B cell (primary cell): ENCODE measurements around the gene CCDC81. TPM values are rescaled to one million over a fixed set of nuclear protein-coding genes. Genes with fewer than 3 reads are reported as not detected.

ENCODE experiments used
- ATAC-seq: fragments of 200-7000 bp; cut with Tn5 transposase; one replicate; pipeline ENCODE4 v1.10.0; 2021; ENCODE audit warnings: low read depth, mild to moderate bottlenecking, moderate number of reproducible peaks, moderate library complexity
- CTCF ChIA-PET: fragments of 350-600 bp; sonication (Branson Sonifier 250); formaldehyde crosslinking; loops from one replicate; lab custom pipeline; 2021; ENCODE audit warnings: antibody characterized with exemption, inconsistent platforms; lab: Charles Lee
- POLR2A ChIA-PET: fragments of 350-600 bp; sonication (Branson Sonifier 250); formaldehyde crosslinking; loops from one replicate; lab custom pipeline; 2021; ENCODE audit warnings: antibody characterized with exemption; lab: Charles Lee
- DNase-seq: peaks from one replicate; pipeline ENCODE4 v3.0.0; 2013
- H2AFZ ChIP-seq: 2 replicates; pipeline ENCODE4 v1.6.1; 2012; ENCODE audit warnings: mild to moderate bottlenecking, low read depth, low read length; ENCODE audit not compliant: insufficient read depth, poor library complexity, severe bottlenecking
- H3K27ac ChIP-seq, 2 donors: 1 replicate in 1 of 2; 2 replicates in 1 of 2; pipeline ENCODE4 v1.5.1; 2012 to 2013; ENCODE audit warnings: low read length in 2 of 2, mild to moderate bottlenecking in 2 of 2, moderate library complexity in 1 of 2
- H3K27me3 ChIP-seq, 4 experiments: fragments of 200-600 bp in 1 of 4; sonication (generic) in 1 of 4; replicated peaks in 1 of 4; 1 replicate in 2 of 4; 2 replicates in 2 of 4; pipeline versions ENCODE4 v1.6.1 to v1.7.0; 2013 to 2016; ENCODE audit warnings: low read length in 3 of 4, mild to moderate bottlenecking in 2 of 4, mixed read lengths in 1 of 4, moderate library complexity in 1 of 4; ENCODE audit not compliant: insufficient read depth in 4 of 4, control insufficient read depth in 3 of 4; ENCODE audit errors: control extremely low read depth in 1 of 4
- H3K36me3 ChIP-seq, 2 experiments: replicated peaks in 1 of 2; 1 replicate in 1 of 2; 2 replicates in 1 of 2; pipeline versions ENCODE4 v1.6.1 to v1.7.1; 2013; ENCODE audit warnings: low read length in 1 of 2; ENCODE audit not compliant: insufficient read depth in 2 of 2, control insufficient read depth in 1 of 2; ENCODE audit errors: control extremely low read depth in 1 of 2, extremely low read depth in 1 of 2
- H3K4me1 ChIP-seq, 2 donors: fragments of 200-600 bp in 1 of 2; sonication (generic) in 1 of 2; 1 replicate in 1 of 2; 2 replicates in 1 of 2; pipeline versions ENCODE4 v1.5.1 to v1.6.1; 2013 to 2017; ENCODE audit warnings: low read length in 2 of 2; ENCODE audit not compliant: control insufficient read depth in 2 of 2, insufficient read depth in 2 of 2
- H3K4me2 ChIP-seq: replicated peaks from 2 replicates; pipeline ENCODE3; 2012; ENCODE audit warnings: mild to moderate bottlenecking, low read depth, low read length; ENCODE audit not compliant: poor library complexity, severe bottlenecking
- H3K4me3 ChIP-seq, 5 experiments: fragments of 200-600 bp in 1 of 5; sonication (generic) in 1 of 5; 1 replicate in 3 of 5; 2 replicates in 2 of 5; pipeline versions ENCODE4 v1.5.1 to v1.7.0; 2011 to 2016; ENCODE audit warnings: low read length in 4 of 5, mild to moderate bottlenecking in 4 of 5, low read depth in 2 of 5, control low read depth in 1 of 5, moderate library complexity in 1 of 5; ENCODE audit not compliant: insufficient read depth in 1 of 5; ENCODE audit errors: control extremely low read depth in 1 of 5, extremely low read depth in 1 of 5
- H3K79me2 ChIP-seq: fragments of 200-600 bp; sonication (generic); one replicate; pipeline ENCODE4 v1.6.0; 2016; ENCODE audit warnings: low read length; ENCODE audit not compliant: control insufficient read depth, insufficient read depth
- H3K9ac ChIP-seq: fragments of 200-600 bp; sonication (generic); 2 replicates; pipeline ENCODE4 v1.6.1; 2017; ENCODE audit warnings: mild to moderate bottlenecking, low read length, moderate library complexity
- H3K9me3 ChIP-seq, 3 donors: one replicate each; pipeline versions ENCODE4 v1.6.1 to v1.7.1; 2013; ENCODE audit warnings: low read length in 2 of 3; ENCODE audit not compliant: control insufficient read depth in 2 of 3, insufficient read depth in 1 of 3; ENCODE audit errors: control extremely low read depth in 1 of 3
- H4K20me1 ChIP-seq: 2 replicates; pipeline ENCODE4 v1.6.0; 2012; ENCODE audit warnings: mild to moderate bottlenecking, low read length; ENCODE audit not compliant: insufficient read depth, control insufficient read depth, poor library complexity, severe bottlenecking
- H3K27ac Mint-ChIP-seq: one replicate; pipeline ENCODE4 v1.8.0; 2021; ENCODE audit warnings: mixed read lengths
- H3K27me3 Mint-ChIP-seq: one replicate; pipeline ENCODE4 v1.8.0; 2021; ENCODE audit warnings: mixed read lengths
- H3K4me1 Mint-ChIP-seq: one replicate; pipeline ENCODE4 v1.8.0; 2021; ENCODE audit warnings: mixed read lengths
- H3K4me3 Mint-ChIP-seq: one replicate; pipeline ENCODE4 v1.8.0; 2021; ENCODE audit warnings: mixed read lengths
- H3K9me3 Mint-ChIP-seq: one replicate; pipeline ENCODE4 v1.8.0; 2022; ENCODE audit warnings: mixed read lengths; ENCODE audit not compliant: insufficient read depth
- EZH2 ChIP-seq: IDR thresholded peaks from 2 replicates; pipeline ENCODE4 v1.6.1; 2012; ENCODE audit warnings: borderline replicate concordance, low read depth, mild to moderate bottlenecking, moderate library complexity, low read length; ENCODE audit not compliant: insufficient read depth, poor library complexity, severe bottlenecking
- WGBS: methylation state at CpG from one replicate; pipeline ENCODE4 v1.1.5; 2013; ENCODE audit warnings: missing lambda C conversion rate; ENCODE audit not compliant: insufficient coverage; 5-methylcytosine and 5-hydroxymethylcytosine counted together
- intact Hi-C: fragments of 100-400 bp; cut with micrococcal nuclease; formaldehyde crosslinking; loops from one replicate; pipeline ENCODE4 v1.10.0; 2022
- polyA plus RNA-seq: library from polyadenylated mRNA; depleted of rRNA; stranded (reverse); fragments of >200 nt; gene quantifications from 2 replicates; pipeline ENCODE4 v1.2.3, GENCODE V29; 2012
- total RNA-seq, 2 donors: library from RNA; stranded (reverse); fragments of 120-200 nt in 1 of 2; gene quantifications; 1 replicate in 1 of 2; 2 replicates in 1 of 2; pipeline versions ENCODE4 v1.2.3 to v1.2.4, GENCODE V29; 2013 to 2022
- TF ChIP-seq, protein P1 (sequence below): fragments of 200-600 bp; IDR thresholded peaks from one replicate; pipeline ENCODE4 v1.8.0; 2022; ENCODE audit warnings: antibody characterized with exemption, mild to moderate bottlenecking

CCDC81 gene
- total and polyA plus RNA-seq, 2 donors (not counting 1 experiment from before 2014, with no cell fraction given), result 0.18 to 0.84 TPM

DNA sequence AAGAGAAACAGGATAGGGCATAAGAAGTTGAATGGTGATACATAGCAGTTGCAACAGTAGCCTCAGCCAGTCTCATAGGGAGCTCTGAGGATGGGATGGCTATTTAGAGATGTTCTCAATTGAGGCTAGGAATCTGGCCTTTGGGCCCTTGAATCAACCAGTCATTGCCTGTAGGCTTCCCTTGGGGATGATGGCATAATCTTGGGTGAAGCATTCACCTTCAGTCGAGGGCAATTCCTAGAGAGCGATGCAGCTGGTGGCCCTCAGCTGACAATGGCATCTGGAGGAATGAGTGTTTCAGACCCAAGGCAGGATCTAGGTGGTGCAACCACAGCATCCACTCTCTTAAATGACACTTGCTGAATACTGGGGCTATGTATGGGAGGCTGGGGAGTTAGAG, 61.0 kb downstream of the CCDC81 start:
- no peaks in the 10 kb centered on the region for H3K27me3 Mint-ChIP-seq
- H3K4me3 Mint-ChIP-seq, result no peak overlapping the region
- H3K4me1 Mint-ChIP-seq, result no peaks in the 10 kb centered on the region
- intact Hi-C loops, result no loop called here
- peaks cover 0 to 5% (median 0%) of the 10 kb centered on the region in 3 donors for H3K9me3 ChIP-seq
- ATAC-seq (no peak), DNase-seq (no peak)
- no peak overlapping the region for H3K27ac ChIP-seq
- no peaks in the 10 kb centered on the region for H3K9me3 Mint-ChIP-seq
- CTCF ChIA-PET, result no interaction called here
- 90% methylated on average over 2 of the region's 2 CpGs for WGBS
- no peak overlapping the region for H3K4me2 ChIP-seq
- no peaks in the 10 kb centered on the region for H3K4me1 ChIP-seq
- H3K36me3 ChIP-seq, result no peaks in the 10 kb centered on the region
- no peaks in the 10 kb centered on the region for H3K27me3 ChIP-seq
- H3K79me2 ChIP-seq, result no peaks in the 10 kb centered on the region
- H3K9ac ChIP-seq, result no peak overlapping the region
- TF ChIP-seq, protein P1, sequence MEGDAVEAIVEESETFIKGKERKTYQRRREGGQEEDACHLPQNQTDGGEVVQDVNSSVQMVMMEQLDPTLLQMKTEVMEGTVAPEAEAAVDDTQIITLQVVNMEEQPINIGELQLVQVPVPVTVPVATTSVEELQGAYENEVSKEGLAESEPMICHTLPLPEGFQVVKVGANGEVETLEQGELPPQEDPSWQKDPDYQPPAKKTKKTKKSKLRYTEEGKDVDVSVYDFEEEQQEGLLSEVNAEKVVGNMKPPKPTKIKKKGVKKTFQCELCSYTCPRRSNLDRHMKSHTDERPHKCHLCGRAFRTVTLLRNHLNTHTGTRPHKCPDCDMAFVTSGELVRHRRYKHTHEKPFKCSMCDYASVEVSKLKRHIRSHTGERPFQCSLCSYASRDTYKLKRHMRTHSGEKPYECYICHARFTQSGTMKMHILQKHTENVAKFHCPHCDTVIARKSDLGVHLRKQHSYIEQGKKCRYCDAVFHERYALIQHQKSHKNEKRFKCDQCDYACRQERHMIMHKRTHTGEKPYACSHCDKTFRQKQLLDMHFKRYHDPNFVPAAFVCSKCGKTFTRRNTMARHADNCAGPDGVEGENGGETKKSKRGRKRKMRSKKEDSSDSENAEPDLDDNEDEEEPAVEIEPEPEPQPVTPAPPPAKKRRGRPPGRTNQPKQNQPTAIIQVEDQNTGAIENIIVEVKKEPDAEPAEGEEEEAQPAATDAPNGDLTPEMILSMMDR, result no peak
- POLR2A ChIA-PET, result no interaction called here
- no peaks in the 10 kb centered on the region for H4K20me1 ChIP-seq
- no peak overlapping the region for H3K27ac Mint-ChIP-seq
- H2AFZ ChIP-seq, result no peak overlapping the region
- H3K4me3 ChIP-seq, result no peak overlapping the region

- no peaks in the 10 kb centered on the region for H3K4me1 Mint-ChIP-seq
- TF ChIP-seq, protein P1, result no peak
- no peak for TF ChIP-seq EZH2
- Histone ChIP-seq H3K79me2 (no peaks in the 10 kb centered on the region), H3K4me3 (no peak overlapping the region), H3K4me2 (no peak overlapping the region), H3K9ac (no peak overlapping the region), H3K27ac (no peak overlapping the region), H4K20me1 (no peaks in the 10 kb centered on the region), H3K9me3 (peaks cover 0 to 2% (median 0%) of the 10 kb centered on the region in 3 donors), H3K36me3 (no peaks in the 10 kb centered on the region), H3K27me3 (no peaks in the 10 kb centered on the region), H2AFZ (no peak overlapping the region), H3K4me1 (no peaks in the 10 kb centered on the region)
- no peak for DNase-seq
- ChIA-PET CTCF (interaction anchor here (1.2 to 1.3 kb wide), 2 partner anchors 9 to 17 kb away, joined by 3 to 4 read pairs; no protein-coding TSS in a partner anchor), POLR2A (no interaction called here)
- intact Hi-C loops, result no loop called here
- no peak overlapping the region for H3K27ac Mint-ChIP-seq
- no peaks in the 10 kb centered on the region for H3K27me3 Mint-ChIP-seq
- WGBS, result no CpG with 5 or more reads among the region's 1 CpG
- ATAC-seq, result no peak
- H3K9me3 Mint-ChIP-seq, result no peaks in the 10 kb centered on the region
- no peak overlapping the region for H3K4me3 Mint-ChIP-seq
These were observed 64.0 kb downstream of the CCDC81 start for GRCh38 chr11:86438685-86439084.
